Activated CD4-positive, alpha-beta memory T cell treated with anti-CD3 and anti-CD28 coated beads for 36 hours (primary cell): ENCODE data around the gene ZBTB6. TPM values are rescaled to one million over a fixed set of nuclear protein-coding genes. Genes with fewer than 3 reads are reported as not detected.

ENCODE experiments used
- CTCF ChIA-PET: fragments of 350-600 bp; sonication (Branson Sonifier 250); formaldehyde crosslinking; loops from one replicate; lab custom pipeline; 2021; ENCODE audit warnings: antibody characterized with exemption, inconsistent platforms; lab: Charles Lee
- POLR2A ChIA-PET: fragments of 350-600 bp; sonication (Branson Sonifier 250); formaldehyde crosslinking; loops from one replicate; lab custom pipeline; 2021; ENCODE audit warnings: antibody characterized with exemption; lab: Charles Lee
- DNase-seq: peaks from one replicate; pipeline ENCODE4 v3.0.0-alpha.2; 2020
- H3K27ac Mint-ChIP-seq: one replicate; pipeline ENCODE4 v1.8.0; 2021; ENCODE audit warnings: mixed read lengths
- H3K27me3 Mint-ChIP-seq: one replicate; pipeline ENCODE4 v1.8.0; 2021; ENCODE audit warnings: mixed read lengths
- H3K36me3 Mint-ChIP-seq: one replicate; pipeline ENCODE4 v1.8.0; 2021; ENCODE audit warnings: mixed read lengths
- H3K4me1 Mint-ChIP-seq: one replicate; pipeline ENCODE4 v1.8.0; 2021; ENCODE audit warnings: low read depth, mixed read lengths
- H3K4me3 Mint-ChIP-seq: one replicate; pipeline ENCODE4 v1.8.0; 2021; ENCODE audit warnings: mild to moderate bottlenecking, mixed read lengths
- H3K9me3 Mint-ChIP-seq: one replicate; pipeline ENCODE4 v1.8.0; 2021; ENCODE audit warnings: mixed read lengths
- intact Hi-C: fragments of 100-400 bp; cut with micrococcal nuclease; formaldehyde crosslinking; loops from one replicate; pipeline ENCODE4 v1.15.1; 2023
- total RNA-seq, 2 experiments: library from RNA; stranded (reverse); gene quantifications; one replicate each; pipeline ENCODE4 v1.2.3, GENCODE V29; 2021

Gene ZBTB6, protein sequence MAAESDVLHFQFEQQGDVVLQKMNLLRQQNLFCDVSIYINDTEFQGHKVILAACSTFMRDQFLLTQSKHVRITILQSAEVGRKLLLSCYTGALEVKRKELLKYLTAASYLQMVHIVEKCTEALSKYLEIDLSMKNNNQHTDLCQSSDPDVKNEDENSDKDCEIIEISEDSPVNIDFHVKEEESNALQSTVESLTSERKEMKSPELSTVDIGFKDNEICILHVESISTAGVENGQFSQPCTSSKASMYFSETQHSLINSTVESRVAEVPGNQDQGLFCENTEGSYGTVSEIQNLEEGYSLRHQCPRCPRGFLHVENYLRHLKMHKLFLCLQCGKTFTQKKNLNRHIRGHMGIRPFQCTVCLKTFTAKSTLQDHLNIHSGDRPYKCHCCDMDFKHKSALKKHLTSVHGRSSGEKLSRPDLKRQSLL
- total RNA-seq: 10 to 100 TPM in 1 of 2 experiments, 1 to 10 TPM in 1; 9.9 to 10.6 TPM

DNA sequence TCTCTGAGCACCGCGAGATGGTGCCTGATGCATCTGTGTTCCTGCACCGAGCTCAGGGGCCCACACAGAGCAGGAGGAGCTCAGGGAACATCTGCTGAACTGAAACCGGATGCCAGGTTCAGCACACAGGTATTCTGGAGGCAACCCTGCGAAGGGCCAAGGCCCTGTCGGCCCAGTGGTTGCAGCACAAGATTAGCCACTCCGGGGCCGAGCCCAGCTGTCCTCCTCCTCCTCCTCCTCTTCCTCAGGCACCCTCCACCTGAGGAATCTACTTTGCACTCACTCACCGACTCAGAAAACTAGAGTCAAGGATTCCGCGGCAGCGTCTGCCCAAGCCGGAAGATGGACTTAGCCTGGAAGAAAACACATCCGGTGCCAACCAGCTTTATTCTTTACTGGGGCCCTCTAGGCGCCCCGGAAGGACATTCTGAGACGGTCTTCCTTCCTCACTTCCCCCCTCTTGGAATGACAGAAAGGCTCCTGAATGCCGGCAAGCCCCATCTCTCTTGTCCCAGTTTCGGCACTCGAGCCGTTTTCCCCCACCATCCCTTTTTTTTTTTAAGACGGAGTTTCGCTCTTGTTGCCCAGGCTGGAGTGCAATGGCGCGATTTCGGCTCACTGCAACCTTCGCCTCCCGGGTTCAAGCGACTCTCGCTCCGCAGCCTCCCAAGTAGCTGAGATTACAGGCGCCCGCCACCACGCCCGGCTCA is at the start of gene ZBTB6:
Gene ZBTB6 (minus strand): TSS at position 360 of the 710 bp plus-strand sequence. CDS start 1,251 bp downstream, outside the sequence.
- intact Hi-C loops: loop anchor here (1.0 kb wide), 4 partner anchors 8 to 78 kb away; partner anchors contain the start of genes RC3H2 and ZBTB26
- Mint-ChIP-seq H3K36me3 (peaks cover 27% of the 10 kb centered on the region), H3K4me3 (peak within 1 kb of the TSS; percentile 94), H3K27ac (peak within 1 kb of the TSS; percentile 100), H3K27me3 (no peaks in the 10 kb centered on the region), H3K4me1 (peaks cover 35% of the 10 kb centered on the region), H3K9me3 (no peaks in the 10 kb centered on the region)
- DNase-seq: peak; percentile 86
- ChIA-PET POLR2A (interaction anchor here (0.7 to 2.3 kb wide), 7 partner anchors 8 to 65 kb away, joined by 3 to 30 read pairs (median 7); partner anchors contain the start of genes RABGAP1, RC3H2 and ZBTB26), CTCF (interaction anchor here (0.8 to 1.7 kb wide), 8 partner anchors 10 to 312 kb away, joined by 3 to 7 read pairs (median 4); partner anchors contain the start of gene ZBTB26)

DNA sequence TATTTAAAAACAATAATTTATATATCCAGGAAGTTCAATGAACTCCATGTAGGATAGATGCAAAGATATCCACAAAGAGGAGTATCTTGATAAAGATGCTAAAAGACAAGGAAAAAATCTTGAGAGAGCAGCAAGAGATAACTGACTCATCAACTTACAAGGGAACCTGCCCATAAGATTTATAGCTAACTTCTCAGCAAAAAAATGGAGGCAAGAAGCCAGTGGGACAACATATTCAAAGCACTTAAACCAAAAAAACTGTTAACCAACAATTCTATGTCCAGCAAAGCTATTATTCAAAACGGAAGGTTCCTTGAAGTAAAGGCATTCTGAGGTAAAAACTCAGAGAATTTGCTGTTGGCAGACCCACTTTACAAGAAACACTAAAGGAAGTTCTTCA is 48.0 kb upstream of the ZBTB6 start:
- Mint-ChIP-seq H3K27me3 (no peaks in the 10 kb centered on the region), H3K4me1 (peaks cover 4% of the 10 kb centered on the region), H3K36me3 (peaks cover 31% of the 10 kb centered on the region), H3K9me3 (peaks cover 5% of the 10 kb centered on the region), H3K4me3 (no peak overlapping the region), H3K27ac (no peak overlapping the region)
- POLR2A ChIA-PET: interaction anchor here (0.5 kb wide), 1 partner anchor 1238 kb away, joined by 3 read pairs; no protein-coding TSS in a partner anchor
- intact Hi-C loops: no loop called here
- CTCF ChIA-PET: no interaction called here
- DNase-seq: no peak

DNA sequence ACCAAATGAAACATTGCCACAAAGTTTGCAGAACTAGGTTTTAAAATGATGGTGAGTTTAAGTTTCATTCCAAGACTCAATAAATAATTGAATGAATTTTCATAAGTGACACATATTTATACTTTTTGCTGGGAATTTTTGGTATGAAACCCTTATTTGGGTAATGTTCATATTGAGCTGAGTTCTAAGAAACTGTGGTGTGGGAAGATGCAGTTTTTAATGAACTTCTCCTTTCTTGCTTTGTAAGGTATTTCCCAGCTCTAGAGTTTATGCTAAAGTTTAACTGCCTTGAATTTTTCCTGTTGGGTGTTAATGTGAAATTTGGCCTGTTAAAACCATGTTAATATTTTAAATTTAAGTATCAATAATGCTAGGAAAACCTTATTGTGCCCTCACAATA is 42.8 kb upstream of the ZBTB6 start:
- POLR2A ChIA-PET: no interaction called here
- intact Hi-C loops: no loop called here
- Mint-ChIP-seq H3K9me3 (peaks cover 5% of the 10 kb centered on the region), H3K4me1 (peaks cover 22% of the 10 kb centered on the region), H3K27ac (no peak overlapping the region), H3K36me3 (peaks cover 20% of the 10 kb centered on the region), H3K27me3 (no peaks in the 10 kb centered on the region), H3K4me3 (no peak overlapping the region)
- no peak for DNase-seq
- CTCF ChIA-PET: no interaction called here

DNA sequence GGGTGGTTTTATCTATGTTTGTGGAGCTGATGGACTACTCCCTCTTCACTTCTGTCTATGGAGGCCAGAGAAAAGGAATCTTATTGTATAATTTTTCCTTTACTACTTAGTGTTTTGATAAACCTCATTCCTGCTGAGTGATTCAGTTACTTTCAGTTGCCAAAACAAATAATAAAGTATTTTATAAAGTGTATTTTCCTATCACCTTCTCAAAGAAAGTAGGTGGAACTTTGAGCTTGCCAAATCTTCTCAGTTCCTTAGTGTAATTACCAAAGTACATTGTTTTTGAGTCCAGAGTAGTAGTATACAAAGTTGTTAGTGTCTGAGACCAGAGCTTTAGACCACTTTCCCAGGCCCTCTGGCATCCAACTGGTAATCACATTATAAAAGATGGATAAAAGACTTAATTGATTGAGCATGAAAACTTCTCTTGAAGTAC is 41.1 kb upstream of the ZBTB6 start:
- DNase-seq: no peak
- Mint-ChIP-seq H3K9me3 (no peaks in the 10 kb centered on the region), H3K27ac (no peak overlapping the region), H3K4me3 (no peak overlapping the region), H3K4me1 (peaks cover 33% of the 10 kb centered on the region), H3K27me3 (no peaks in the 10 kb centered on the region), H3K36me3 (peaks cover 7% of the 10 kb centered on the region)
- ChIA-PET CTCF (interaction anchor here (1.0 to 1.4 kb wide), 2 partner anchors 11 to 13 kb away, joined by 3 to 5 read pairs; no protein-coding TSS in a partner anchor), POLR2A (no interaction called here)
- intact Hi-C loops: no loop called here

DNA sequence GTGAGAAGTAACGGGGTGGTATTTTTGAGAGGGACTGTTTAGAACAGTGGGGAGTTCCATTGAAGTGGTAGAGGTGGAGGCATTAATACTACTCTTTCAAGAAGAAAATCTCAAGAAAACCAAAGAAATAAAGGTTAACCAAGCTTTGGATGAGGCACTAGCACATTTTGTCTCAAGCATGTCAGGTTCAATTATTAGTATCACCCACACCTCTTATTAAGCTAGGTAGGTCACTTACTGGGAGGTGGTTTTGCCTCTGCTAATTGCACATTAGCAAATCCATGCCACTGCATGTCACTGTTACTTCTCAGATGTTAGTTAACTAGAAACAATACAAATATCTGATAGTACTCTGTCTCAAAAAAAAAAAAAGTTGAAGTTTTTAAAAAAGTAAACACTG is 37.9 kb upstream of the ZBTB6 start:
- ChIA-PET CTCF (no interaction called here), POLR2A (no interaction called here)
- intact Hi-C loops: no loop called here
- no peak overlapping the region for H3K27ac Mint-ChIP-seq
- H3K9me3 Mint-ChIP-seq: no peaks in the 10 kb centered on the region
- H3K4me1 Mint-ChIP-seq: peaks cover 57% of the 10 kb centered on the region
- no peaks in the 10 kb centered on the region for H3K36me3 Mint-ChIP-seq
- DNase-seq: no peak
- no peaks in the 10 kb centered on the region for H3K27me3 Mint-ChIP-seq
- H3K4me3 Mint-ChIP-seq: no peak overlapping the region

DNA sequence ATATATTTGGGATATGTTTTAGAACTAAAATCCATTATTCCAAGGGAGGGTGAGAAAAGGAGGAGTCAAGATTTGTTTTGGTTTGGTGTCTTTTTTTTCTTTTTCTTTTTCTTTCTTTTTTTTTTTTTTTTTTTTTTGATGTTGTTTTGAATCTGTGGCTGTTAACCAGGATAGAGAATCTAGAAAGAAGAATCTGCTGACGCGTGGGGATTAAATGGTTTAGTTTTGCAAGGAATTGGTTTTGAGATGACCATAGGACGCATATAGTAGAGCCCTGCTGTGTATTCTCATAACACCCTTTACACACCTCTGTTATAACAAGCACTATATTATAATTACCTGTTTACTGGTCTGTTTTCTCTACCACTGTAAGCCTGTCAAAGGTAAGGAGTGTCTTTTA is 37.1 kb upstream of the ZBTB6 start:
- POLR2A ChIA-PET: no interaction called here
- H3K27ac Mint-ChIP-seq: no peak overlapping the region
- H3K27me3 Mint-ChIP-seq: no peaks in the 10 kb centered on the region
- intact Hi-C loops: no loop called here
- no peaks in the 10 kb centered on the region for H3K9me3 Mint-ChIP-seq
- DNase-seq: no peak
- H3K4me3 Mint-ChIP-seq: no peak overlapping the region
- peaks cover 61% of the 10 kb centered on the region for H3K4me1 Mint-ChIP-seq
- no peaks in the 10 kb centered on the region for H3K36me3 Mint-ChIP-seq
- CTCF ChIA-PET: no interaction called here

DNA sequence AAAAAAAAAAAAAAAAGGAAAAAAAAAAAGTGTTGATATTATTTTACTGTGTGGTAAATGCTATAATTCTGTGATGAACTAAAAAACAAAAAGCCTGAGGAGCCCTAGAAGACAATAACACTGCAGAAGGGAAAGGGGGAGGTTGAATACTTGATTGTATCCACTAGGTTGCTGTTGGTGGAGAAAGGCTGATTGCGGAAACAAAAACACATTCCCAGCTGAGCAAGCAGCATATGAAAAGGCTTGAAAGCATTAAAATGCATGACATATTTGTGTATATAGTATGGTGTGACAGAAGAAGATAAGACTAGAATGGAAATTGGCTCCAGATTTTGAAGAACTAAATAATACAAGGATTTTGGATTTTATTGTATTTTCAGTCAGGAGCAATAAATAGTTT is 36.6 kb upstream of the ZBTB6 start:
- no peaks in the 10 kb centered on the region for H3K27me3 Mint-ChIP-seq
- CTCF ChIA-PET: no interaction called here
- POLR2A ChIA-PET: interaction anchor here (0.6 kb wide), 1 partner anchor 24 kb away, joined by 3 read pairs; no protein-coding TSS in a partner anchor
- intact Hi-C loops: loop anchor here (10.0 kb wide), 1 partner anchor 275 kb away; no protein-coding TSS in a partner anchor
- H3K9me3 Mint-ChIP-seq: no peaks in the 10 kb centered on the region
- H3K4me3 Mint-ChIP-seq: no peak overlapping the region
- H3K4me1 Mint-ChIP-seq: peaks cover 60% of the 10 kb centered on the region
- H3K36me3 Mint-ChIP-seq: no peaks in the 10 kb centered on the region
- H3K27ac Mint-ChIP-seq: no peak overlapping the region
- DNase-seq: no peak

DNA sequence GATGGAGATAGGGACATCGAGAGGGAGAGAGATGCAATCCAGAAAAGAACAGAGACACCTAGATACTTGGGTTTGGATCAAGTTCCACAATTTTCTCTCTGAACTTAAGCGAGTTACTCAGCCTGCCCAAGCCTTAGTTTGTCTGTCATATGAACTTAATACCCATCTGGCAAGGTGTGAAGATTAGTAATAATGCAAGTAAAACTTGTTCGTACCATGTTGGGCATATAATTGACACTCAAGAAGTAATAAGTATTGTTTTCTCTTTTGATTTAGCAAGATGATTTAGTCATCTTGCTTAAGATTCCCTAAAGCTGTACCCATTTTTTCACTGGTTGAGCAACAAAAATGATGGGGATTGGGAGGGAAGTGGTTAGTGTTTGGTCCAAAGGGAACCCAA is 35.2 kb upstream of the ZBTB6 start:
- Mint-ChIP-seq H3K4me3 (peak overlapping the region; percentile 6), H3K27ac (peak overlapping the region; percentile 69)

DNA sequence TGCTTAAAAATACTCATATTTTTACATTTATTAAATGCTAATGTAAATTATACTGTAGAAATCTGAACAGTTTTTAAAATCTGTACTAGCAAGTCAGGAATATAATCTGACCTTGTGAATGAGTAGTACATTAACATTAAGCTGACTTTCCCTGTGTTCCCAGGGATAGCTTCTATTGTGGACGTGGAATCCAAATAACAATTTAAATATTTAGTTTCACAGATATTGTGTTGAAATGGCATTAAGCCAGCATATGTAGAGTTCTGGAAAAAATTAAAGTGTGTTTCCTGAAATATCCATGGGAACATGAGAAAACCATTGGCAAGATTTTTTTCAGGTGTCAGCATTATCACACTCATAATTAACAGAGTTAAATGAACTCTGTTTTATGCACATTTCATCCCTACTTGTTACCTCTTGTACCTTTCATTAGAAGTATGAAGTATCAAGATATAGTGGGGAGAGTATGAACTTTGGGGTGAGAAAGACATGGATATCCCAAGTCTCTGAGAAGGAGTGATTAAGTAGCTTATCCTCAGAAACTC is 33.4 kb upstream of the ZBTB6 start:
- ChIA-PET POLR2A (no interaction called here), CTCF (interaction anchor here (0.6 kb wide), 1 partner anchor 279 kb away, joined by 3 read pairs; no protein-coding TSS in a partner anchor)
- Mint-ChIP-seq H3K4me1 (peaks cover 63% of the 10 kb centered on the region), H3K27me3 (no peaks in the 10 kb centered on the region), H3K36me3 (no peaks in the 10 kb centered on the region), H3K9me3 (no peaks in the 10 kb centered on the region), H3K4me3 (no peak overlapping the region), H3K27ac (no peak overlapping the region)
- intact Hi-C loops: loop anchor here (1.0 to 10.0 kb wide), 2 partner anchors 43 to 278 kb away; no protein-coding TSS in a partner anchor
- no peak for DNase-seq

More for the DNA sequence above, 35.2 kb upstream of the ZBTB6 start:
- H3K4me1 Mint-ChIP-seq: peaks cover 54% of the 10 kb centered on the region
- no peak for DNase-seq
- H3K36me3 Mint-ChIP-seq: no peaks in the 10 kb centered on the region
- ChIA-PET POLR2A (interaction anchor here (0.6 to 1.6 kb wide), 2 partner anchors 45 to 143 kb away, joined by 3 read pairs; no protein-coding TSS in a partner anchor), CTCF (interaction anchor here (1.1 to 1.3 kb wide), 2 partner anchors 17 to 450 kb away, joined by 3 to 6 read pairs; partner anchors contain the start of gene ZBTB26)
- intact Hi-C loops: loop anchor here (10.0 kb wide), 1 partner anchor 276 kb away; no protein-coding TSS in a partner anchor
- H3K27me3 Mint-ChIP-seq: no peaks in the 10 kb centered on the region
- no peaks in the 10 kb centered on the region for H3K9me3 Mint-ChIP-seq

DNA sequence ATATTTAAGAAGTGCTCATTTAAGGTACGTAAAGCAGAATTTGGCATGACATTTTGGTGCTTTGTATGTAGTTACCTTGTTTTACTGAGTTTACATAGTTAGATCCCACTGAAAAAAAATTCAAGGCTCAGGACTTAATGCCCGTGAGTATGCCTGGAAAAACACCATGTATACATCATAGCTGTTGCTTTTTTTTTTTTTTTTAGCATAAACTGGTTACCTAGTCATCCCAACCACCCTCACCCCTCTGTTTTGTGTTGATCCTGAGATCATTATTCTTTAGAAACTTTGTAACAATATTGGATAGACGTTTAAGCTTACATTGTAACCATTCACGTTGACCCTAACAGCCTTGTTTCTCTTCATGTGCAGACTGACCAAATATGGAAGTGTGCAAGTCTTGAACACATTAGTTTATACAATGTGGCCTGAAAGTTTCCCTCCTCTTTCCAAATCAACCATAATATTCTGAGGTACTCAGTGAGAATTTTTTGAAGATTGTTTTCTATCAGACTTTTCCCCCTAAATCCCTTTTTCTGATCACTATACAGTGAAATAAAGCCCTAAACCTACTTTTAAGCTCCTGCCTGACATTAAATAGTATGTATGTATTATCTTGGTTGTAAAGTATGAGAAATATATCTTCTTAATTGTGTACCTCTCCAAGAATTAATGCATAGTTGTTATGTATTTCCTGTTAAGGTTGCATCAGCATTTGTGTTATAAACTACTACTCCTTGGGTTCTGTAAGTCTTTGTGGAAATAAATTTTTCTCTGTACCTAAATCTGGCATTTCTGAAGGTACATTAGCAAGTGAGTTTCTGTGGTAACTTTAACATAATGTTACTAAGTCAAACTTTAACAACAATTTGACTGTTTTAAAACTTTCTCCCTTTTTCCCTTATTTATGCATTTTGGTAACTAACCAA is 32.1 kb upstream of the ZBTB6 start:
- DNase-seq: no peak
- intact Hi-C loops: loop anchor here (10.0 kb wide), 1 partner anchor 280 kb away; no protein-coding TSS in a partner anchor
- H3K4me3 Mint-ChIP-seq: no peak overlapping the region
- H3K36me3 Mint-ChIP-seq: no peaks in the 10 kb centered on the region
- CTCF ChIA-PET: no interaction called here
- POLR2A ChIA-PET: no interaction called here
- no peaks in the 10 kb centered on the region for H3K9me3 Mint-ChIP-seq
- no peaks in the 10 kb centered on the region for H3K27me3 Mint-ChIP-seq
- peaks cover 63% of the 10 kb centered on the region for H3K4me1 Mint-ChIP-seq
- no peak overlapping the region for H3K27ac Mint-ChIP-seq
